ENCODE results near the gene EGFLAM.

The EGFLAM gene

DNA sequence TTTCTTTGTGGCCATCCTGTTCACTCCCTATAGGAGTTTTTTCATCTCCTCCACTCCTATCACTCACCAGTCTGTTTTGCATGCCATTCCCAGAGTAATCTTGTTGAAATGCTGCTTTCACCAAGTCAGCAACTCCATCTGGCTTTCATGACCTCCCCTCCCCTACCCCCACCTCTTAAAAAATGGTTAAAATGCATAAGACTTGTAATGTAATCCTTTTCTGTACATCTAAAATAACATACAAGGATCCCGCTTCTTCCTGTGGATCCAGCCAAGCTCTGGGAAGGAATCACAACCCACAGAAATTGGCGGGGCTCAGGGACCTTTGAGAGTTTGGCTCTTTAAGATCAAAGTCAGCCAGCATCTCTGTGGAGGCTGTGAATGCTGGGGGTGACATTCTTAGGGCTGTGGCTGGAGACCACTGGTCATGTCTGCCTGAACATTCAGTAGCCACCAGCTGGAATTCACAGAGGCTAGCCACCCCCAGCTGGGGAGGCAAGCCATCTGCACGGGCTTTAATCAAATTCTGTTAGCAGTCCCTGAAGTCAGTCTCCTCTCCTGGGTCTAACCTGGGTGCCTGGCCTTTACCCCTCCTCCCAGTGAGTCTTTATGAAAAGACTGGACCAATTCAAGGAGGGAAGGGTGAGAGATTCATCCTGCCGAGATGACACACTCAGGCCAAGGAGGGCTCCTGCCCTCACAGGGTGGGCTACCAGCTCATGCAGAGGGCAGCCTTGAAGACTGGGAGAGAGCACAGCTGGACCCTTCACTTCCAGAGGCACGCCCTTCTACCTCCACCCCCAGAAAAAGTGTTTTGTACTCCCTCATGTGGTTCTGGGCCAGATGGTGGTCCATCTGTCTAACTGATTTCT, 165.2 kb downstream of the EGFLAM start:
- no peak for DNase-seq

DNA sequence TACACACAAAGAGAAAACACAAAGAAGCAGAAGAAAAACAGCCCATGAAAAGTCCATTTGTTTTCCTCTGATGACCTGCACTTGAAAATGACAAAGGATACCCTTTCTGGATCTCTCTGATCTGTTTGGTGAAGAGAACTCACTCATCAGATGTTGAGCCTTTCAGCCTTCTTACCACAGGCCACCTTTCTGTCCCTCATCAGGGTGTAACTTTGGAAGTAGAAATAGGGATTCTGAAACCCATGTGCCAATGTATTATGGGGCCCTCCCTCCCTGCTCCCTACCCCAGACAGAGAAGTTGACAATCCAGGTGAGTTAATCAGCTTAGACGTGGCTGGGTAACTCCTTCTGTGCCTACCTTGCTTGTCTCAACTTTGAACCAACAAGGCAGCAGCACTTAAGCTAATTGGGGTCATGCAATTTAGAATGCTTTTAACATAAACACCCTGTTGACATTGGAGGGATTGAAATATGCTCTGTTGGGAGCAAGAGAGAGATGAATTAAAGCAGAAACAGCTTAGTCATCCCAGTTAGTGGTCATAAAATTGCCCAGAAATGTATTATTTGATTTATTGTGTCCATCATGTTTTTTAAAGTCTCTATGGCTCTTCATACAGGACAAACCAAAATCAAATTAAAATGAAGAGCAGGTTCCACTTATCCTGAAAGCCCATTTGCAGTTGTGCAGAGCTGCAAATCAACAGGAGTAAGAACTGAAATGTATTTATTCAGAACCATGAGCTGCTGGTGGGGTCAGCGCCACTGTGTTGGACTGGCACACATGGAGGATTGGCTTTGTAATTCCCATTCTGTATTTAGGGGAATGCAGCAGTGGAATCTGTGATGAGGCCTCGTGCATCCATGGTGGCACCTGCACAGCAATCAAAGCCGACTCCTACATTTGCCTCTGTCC, 166.0 kb downstream of the EGFLAM start:
- DNase-seq = no peak

- DNase-seq = no peak
Measured at GRCh38 chr5:38426490-38426889, 168.1 kb downstream of the EGFLAM start.

DNA sequence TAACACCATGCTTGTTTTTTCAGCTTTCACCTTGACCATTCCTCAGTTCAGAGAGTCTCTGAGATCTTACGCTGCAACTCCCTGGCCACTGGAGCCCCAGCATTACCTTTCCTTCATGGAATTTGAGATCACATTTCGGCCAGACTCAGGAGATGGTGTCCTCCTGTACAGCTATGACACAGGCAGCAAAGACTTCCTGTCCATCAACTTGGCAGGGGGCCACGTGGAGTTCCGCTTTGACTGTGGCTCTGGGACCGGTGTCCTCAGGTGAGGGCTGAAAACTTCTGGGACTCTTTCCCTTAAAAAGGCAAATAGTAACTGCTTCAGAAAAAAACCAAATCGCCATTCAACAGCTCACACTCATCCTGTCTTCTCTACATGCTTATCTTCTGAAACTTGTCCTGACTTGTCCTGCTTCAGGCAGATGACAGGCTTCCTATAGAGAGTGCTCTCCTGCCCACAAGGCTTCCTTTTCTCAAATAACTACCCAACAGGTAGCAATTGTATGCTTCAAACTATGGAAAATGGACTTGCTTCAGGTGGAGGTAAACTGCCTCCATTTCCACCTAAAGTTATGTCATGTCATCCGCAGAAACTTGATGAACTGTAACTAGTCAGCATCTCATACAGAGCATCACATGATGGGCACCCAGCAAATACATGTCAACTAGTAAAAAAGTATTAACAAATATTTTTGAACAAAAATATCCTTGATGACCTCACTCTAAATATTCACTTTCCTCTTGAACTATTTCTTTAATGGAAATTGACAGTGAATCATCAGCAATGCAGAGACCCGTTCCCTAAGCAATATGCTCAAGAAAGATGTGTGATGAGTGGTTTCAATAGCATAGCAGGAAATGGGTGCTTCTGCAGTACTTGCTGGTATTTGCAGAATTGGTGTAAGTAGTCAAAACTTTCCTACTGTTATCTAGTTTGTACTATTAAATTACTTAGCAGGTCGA, 168.9 kb downstream of the EGFLAM start:
- no peak for DNase-seq

- no peak for DNase-seq
Measured at GRCh38 chr5:38431242-38431853, 173.0 kb downstream of the EGFLAM start.

GRCh38 chr5:38433160-38433861, 175.0 kb downstream of the EGFLAM start:
- DNase-seq = no peak

GRCh38 chr5:38434966-38435705, 176.8 kb downstream of the EGFLAM start:
- DNase-seq = no peak

- no peak for DNase-seq
Measured at GRCh38 chr5:38438757-38439156, 180.4 kb downstream of the EGFLAM start.

DNA sequence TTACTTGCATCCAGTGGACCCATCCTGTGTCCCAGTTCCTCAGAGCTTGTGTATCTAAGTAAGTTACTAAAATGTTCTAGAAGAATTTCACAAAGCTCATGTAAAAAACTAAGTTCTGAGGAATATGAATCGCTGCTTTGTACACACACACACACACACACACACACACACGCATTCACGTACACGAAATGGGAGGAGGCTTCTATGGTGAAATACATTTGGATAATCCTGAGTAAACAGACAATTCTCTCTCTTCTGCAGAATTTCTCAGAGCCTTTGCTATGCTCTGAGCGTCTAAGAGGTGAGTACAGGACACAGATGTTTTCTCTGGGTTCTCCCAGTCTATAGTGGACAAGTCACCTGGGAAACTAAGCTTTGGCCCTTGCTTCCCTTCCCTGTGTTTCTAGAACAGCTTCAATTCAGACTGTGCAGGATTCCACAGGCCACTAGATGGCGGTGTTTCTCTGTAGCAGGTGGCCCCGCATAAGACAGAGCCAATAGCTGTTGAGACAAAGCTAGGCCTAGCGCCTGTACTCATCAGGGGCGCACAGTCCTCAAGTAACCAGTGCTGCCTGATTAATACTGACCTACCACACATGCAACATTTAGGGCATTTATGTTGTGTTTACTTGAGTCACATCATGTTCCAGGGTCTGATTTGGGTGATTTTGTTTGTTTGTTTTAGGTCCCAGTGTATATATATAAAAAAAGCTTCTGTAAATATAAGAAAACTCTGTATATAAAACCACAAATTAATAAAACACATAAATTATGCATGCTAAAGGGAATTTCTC, 183.3 kb downstream of the EGFLAM start:
- peak; percentile 77 for DNase-seq

- DNase-seq = no peak
Measured at GRCh38 chr5:38442247-38442573, 183.9 kb downstream of the EGFLAM start.

DNA sequence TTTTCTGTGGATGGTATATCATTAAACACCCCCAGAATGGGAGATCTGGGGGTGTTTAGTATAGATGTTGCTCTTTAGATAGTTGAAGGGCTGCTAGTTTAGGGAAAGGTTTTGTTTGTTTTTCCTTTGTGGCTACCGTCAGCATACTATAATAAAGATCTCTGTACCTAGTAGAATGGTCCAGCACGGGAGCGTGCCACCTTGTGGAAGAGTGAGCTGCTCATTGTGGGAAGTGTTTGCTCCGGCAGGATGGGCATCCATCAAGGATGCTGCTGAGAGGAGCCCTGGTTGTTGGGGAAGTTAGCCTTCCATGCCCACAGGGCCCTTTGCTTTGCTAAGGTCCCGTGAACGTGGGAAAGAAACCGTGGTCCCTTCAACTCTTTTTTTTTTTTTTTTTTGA, 185.0 kb downstream of the EGFLAM start:
- DNase-seq = no peak

- no peak for DNase-seq
Measured at GRCh38 chr5:38445374-38446028, 187.1 kb downstream of the EGFLAM start.

DNA sequence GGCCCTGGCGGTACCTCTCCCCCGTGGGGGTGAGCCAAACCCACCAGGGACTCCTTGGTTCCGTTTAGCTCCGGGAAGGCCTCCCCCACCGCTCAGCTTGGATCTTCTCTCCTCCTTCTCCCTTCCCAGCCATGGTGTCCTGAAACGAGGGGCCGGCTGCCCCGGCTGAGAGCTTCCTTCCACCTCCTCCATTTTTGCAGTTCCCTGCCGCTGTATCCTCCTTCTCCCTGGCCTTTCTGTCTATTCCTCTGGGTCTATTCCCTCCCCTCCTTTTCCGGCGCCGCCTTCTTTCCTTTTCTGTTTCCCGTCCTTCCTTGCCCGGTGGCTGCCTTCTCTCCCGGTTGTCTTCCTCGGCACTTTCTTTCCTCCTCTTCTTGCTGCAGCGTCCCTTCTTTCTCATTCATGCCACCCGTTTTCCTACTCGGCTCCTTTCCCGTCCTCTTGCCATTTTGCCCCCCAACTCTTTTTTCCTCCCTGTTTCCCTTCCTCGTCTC, 187.7 kb downstream of the EGFLAM start:
- no peak for DNase-seq

DNA sequence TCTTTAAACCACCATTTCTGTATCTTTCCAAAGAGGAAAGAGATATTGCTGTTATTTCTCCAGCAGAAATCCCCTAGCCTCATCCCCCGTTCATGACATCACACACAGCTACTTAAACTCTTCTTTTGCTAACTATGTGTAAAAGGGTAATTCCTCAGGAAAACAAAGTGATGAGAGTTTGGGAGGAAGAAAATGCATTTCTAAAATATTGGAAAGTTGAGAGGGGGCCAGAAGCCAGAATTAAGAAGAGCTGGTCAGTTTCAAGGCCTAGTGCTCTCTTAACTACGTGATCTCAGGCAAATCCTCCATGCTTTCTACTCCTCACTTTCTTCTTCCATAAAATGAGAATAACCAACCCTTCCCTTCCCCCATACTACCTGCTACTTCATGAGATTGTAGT, 188.7 kb downstream of the EGFLAM start:
- no peak for DNase-seq

DNA sequence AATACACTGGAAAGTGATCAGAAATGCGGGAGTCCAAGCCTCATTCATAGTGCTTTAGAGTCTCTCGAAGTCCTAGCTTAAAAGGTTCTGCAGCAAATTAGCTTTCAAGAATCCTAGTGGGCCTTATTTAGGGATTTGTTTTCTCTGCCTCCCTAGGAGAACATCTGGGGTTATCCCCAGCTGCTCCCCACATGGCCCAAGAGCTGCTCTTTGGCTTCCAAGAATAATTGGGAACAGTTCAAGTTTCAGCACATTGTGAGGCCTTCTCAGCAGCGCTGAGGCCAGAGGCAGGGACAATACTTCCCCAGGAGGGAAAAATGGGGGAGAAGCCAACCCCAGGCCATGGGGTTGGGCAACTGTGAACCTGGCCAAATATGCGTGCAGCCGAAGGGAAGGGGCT, 189.4 kb downstream of the EGFLAM start:
- DNase-seq = no peak

- no peak for DNase-seq
Measured at GRCh38 chr5:38448568-38449350, 190.4 kb downstream of the EGFLAM start.

DNA sequence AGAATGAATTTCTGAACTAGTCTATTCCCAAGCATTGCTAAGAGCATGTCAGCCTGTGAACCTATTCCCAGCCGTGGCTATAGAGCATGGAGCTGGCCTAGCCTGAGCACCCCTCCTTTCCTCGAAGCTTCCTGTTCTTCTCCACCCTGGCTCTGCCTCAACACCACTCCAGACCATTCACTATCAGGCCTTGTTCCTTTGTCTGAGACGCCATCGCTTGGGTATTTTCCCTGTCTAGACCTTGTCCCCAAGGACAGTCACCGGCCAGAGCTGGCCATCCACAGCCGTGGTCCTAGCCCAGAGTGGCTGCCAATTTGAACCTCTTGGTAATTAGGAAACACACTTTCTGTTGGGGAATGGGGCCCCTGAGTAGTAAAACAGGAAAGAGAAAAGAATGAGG, 192.3 kb downstream of the EGFLAM start:
- DNase-seq = no peak

GRCh38 chr5:38451074-38451725, 192.8 kb downstream of the EGFLAM start:
- DNase-seq = no peak

Data from activated CD4-positive, alpha-beta T cell treated with anti-CD3 and anti-CD28 coated beads, Interleukin-2, amount 50 U/mL, for 1 hour (primary cell).